ENCODE data around the gene SLC8A2.

The SLC8A2 gene

DNA sequence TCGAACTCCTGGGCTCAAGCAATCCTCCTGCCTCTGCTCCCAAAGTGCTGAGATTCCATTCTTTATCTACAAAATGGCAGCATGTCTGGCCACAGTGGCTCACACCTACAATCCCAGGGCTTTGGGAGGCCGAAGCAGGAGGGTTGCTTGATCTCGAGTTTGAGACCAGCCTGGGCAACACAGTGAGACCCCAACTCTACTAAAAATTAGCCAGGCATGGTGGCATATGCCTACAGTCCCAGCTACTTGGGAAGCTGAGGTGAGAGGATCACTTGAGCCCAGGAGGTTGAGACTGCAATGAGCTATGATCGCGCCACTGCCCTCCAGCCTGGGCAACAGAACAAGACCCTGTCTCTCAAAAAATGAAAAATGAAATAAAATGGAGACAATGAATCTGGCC lies 37.0 kb upstream of the SLC8A2 start:
- H3K9me3 ChIP-seq (ENCODE audit: control insufficient read depth, low read length): no peaks in the 10 kb centered on the region
- H3K9ac ChIP-seq: no peak overlapping the region
- H3K79me2 ChIP-seq: peaks cover 77% of the 10 kb centered on the region
- TF ChIP-seq, protein P1, sequence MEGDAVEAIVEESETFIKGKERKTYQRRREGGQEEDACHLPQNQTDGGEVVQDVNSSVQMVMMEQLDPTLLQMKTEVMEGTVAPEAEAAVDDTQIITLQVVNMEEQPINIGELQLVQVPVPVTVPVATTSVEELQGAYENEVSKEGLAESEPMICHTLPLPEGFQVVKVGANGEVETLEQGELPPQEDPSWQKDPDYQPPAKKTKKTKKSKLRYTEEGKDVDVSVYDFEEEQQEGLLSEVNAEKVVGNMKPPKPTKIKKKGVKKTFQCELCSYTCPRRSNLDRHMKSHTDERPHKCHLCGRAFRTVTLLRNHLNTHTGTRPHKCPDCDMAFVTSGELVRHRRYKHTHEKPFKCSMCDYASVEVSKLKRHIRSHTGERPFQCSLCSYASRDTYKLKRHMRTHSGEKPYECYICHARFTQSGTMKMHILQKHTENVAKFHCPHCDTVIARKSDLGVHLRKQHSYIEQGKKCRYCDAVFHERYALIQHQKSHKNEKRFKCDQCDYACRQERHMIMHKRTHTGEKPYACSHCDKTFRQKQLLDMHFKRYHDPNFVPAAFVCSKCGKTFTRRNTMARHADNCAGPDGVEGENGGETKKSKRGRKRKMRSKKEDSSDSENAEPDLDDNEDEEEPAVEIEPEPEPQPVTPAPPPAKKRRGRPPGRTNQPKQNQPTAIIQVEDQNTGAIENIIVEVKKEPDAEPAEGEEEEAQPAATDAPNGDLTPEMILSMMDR (IDR thresholded peaks at IDR 0.05): no peak
- no peak overlapping the region for H3K27ac ChIP-seq
- H3K4me3 ChIP-seq (ENCODE audit: low read depth, low read length): no peak overlapping the region
- no peak overlapping the region for H3K4me2 ChIP-seq (ENCODE audit: low read length)
- no peaks in the 10 kb centered on the region for H3K27me3 ChIP-seq (ENCODE audit: control insufficient read depth, insufficient read depth, low read length)
- no peak overlapping the region for H2AFZ ChIP-seq
- H3K4me1 ChIP-seq: peaks cover 23% of the 10 kb centered on the region
- no peaks in the 10 kb centered on the region for H3K36me3 ChIP-seq (ENCODE audit: control insufficient read depth, insufficient read depth, low read length)

DNA sequence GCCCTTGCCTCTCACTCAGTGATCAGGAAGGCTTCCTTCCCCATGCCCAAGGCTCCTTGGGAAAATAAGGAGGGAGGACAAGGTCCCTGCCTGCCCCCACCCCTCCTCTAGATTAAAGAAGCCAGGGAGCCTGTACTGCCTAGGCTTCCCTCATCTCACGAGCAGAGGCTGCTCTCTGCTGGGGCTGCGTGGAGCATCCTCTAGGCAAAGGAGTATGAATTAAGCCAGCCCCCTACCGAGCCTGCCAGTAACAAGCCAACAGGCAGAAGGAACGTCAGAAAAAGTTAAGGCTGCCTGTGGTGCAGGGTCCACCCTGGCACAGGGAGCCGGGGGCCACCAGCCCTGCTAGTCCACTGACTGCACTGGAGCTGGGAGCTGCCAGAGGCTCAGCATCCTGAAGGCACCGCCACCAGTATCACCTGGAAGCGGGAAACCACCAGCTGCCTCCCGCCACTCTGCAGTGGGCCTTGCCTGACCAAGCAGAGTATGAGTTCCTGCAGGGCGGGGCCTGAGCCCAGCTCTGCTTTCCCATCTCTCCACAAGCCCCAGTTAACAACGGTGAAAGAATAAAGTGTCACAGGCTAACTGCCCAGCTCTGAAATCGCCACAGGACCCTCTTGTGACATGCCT lies 36.3 kb upstream of the SLC8A2 start:
- no peak overlapping the region for H3K4me3 ChIP-seq (ENCODE audit: low read depth, low read length)
- no peak overlapping the region for H3K9ac ChIP-seq
- H3K4me2 ChIP-seq (ENCODE audit: low read length): no peak overlapping the region
- H3K79me2 ChIP-seq: peaks cover 76% of the 10 kb centered on the region
- no peak overlapping the region for H3K27ac ChIP-seq
- H2AFZ ChIP-seq: no peak overlapping the region
- peaks cover 17% of the 10 kb centered on the region for H3K4me1 ChIP-seq
- H3K27me3 ChIP-seq (ENCODE audit: control insufficient read depth, insufficient read depth, low read length): no peaks in the 10 kb centered on the region
- TF ChIP-seq, protein P1 (IDR thresholded peaks at IDR 0.05): no peak
- H3K36me3 ChIP-seq (ENCODE audit: control insufficient read depth, insufficient read depth, low read length): no peaks in the 10 kb centered on the region
- no peaks in the 10 kb centered on the region for H3K9me3 ChIP-seq (ENCODE audit: control insufficient read depth, low read length)

DNA sequence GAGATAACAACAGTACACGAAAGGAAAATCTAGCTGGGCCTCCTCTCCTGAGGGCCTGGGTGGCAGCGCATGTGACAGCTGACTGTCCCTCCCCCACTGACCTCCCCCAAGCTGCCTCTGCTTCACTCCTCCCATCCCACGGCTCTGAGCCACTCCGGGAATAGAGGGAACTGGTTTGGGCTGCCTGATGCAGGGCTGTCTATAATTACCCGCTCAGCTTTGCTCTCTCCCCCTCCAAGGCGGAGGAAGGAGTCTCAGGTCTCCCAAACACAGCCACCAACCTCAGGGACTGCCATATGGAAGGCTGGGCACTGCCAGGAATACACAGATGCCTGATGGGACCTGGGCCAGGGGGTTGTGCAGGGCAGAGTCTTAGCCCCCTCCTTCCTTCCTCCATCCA lies 35.3 kb upstream of the SLC8A2 start:
- Histone ChIP-seq H3K9me3 (ENCODE audit: control insufficient read depth, low read length) (no peaks in the 10 kb centered on the region), H3K4me3 (ENCODE audit: low read depth, low read length) (no peak overlapping the region), H3K27me3 (ENCODE audit: control insufficient read depth, insufficient read depth, low read length) (no peaks in the 10 kb centered on the region), H3K4me1 (peaks cover 8% of the 10 kb centered on the region), H3K36me3 (ENCODE audit: control insufficient read depth, insufficient read depth, low read length) (no peaks in the 10 kb centered on the region), H3K27ac (no peak overlapping the region), H3K4me2 (ENCODE audit: low read length) (peak overlapping the region; percentile 46), H2AFZ (no peak overlapping the region), H3K9ac (no peak overlapping the region), H3K79me2 (peaks cover 73% of the 10 kb centered on the region)
- TF ChIP-seq, protein P1 (IDR thresholded peaks at IDR 0.05): no peak

DNA sequence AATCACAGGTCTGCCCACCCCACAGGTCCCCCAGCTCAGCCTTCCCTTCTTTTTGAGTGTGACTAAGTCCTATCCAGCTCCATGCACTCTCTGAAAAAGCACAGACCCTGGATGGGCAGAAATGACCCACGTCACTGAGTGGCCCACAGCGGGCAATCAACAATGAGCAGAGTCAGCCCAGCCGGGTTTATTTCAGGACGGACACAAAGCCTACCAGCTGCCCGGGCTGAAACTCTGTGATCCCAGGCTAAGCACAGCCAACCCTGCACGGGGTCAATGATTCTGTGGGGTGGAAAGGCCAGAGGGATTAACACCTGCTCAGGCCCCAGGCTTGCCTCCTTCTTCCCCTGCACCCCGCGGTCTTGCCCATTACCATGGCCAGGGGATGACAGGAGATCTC lies 34.8 kb upstream of the SLC8A2 start:
- Histone ChIP-seq H3K9ac (no peak overlapping the region), H3K4me1 (peaks cover 8% of the 10 kb centered on the region)

More for the DNA sequence above, 34.8 kb upstream of the SLC8A2 start:
- Histone ChIP-seq H3K27ac (no peak overlapping the region), H3K4me3 (ENCODE audit: low read depth, low read length) (no peak overlapping the region), H3K4me2 (ENCODE audit: low read length) (peak overlapping the region; percentile 46), H3K9me3 (ENCODE audit: control insufficient read depth, low read length) (no peaks in the 10 kb centered on the region), H3K79me2 (peaks cover 72% of the 10 kb centered on the region), H2AFZ (no peak overlapping the region), H3K27me3 (ENCODE audit: control insufficient read depth, insufficient read depth, low read length) (no peaks in the 10 kb centered on the region), H3K36me3 (ENCODE audit: control insufficient read depth, insufficient read depth, low read length) (no peaks in the 10 kb centered on the region)
- TF ChIP-seq, protein P1 (IDR thresholded peaks at IDR 0.05): no peak

Measured in parathyroid adenoma (tissue), 2 donors.